Natural killer cell (primary cell): ENCODE results near the gene FAXDC2. TPM values are rescaled to one million over a fixed set of nuclear protein-coding genes. Genes with fewer than 3 reads are reported as not detected.
A peak's percentile ranks its signal among the peaks of the same experiment; 100 is the strongest.

Source experiments
- ATAC-seq, 3 donors: fragments of 150-1000 bp in 2 of 3; fragments of 200-7000 bp in 1 of 3; cut with Tn5 transposase; 1 replicate in 1 of 3; 2 replicates in 2 of 3; pipeline ENCODE4 v1.10.0; 2021; ENCODE audit warnings: mild to moderate bottlenecking in 2 of 3, moderate library complexity in 2 of 3
- DNase-seq, 2 donors: peaks; one replicate each; pipeline versions ENCODE4 v3.0.0 to v3.0.0-alpha.2; 2013 to 2021; ENCODE audit warnings: mixed read lengths in 1 of 2
- H3K27ac ChIP-seq: one replicate; pipeline ENCODE4 v1.5.1; 2013; ENCODE audit warnings: mild to moderate bottlenecking, low read length
- H3K27me3 ChIP-seq: one replicate; pipeline ENCODE4 v1.6.1; 2013; ENCODE audit warnings: low read length; ENCODE audit not compliant: control insufficient read depth, insufficient read depth
- H3K36me3 ChIP-seq: one replicate; pipeline ENCODE4 v1.6.1; 2013; ENCODE audit warnings: low read length; ENCODE audit not compliant: control insufficient read depth, insufficient read depth
- H3K4me1 ChIP-seq: one replicate; pipeline ENCODE4 v1.6.1; 2013; ENCODE audit warnings: low read length; ENCODE audit not compliant: control insufficient read depth, insufficient read depth
- H3K4me3 ChIP-seq: one replicate; pipeline ENCODE4 v1.5.1; 2013; ENCODE audit warnings: low read length
- H3K9me3 ChIP-seq: one replicate; pipeline ENCODE4 v1.6.1; 2013; ENCODE audit warnings: low read length; ENCODE audit not compliant: control insufficient read depth, insufficient read depth
- H3K27ac Mint-ChIP-seq, 2 donors: one replicate each; pipeline ENCODE4 v1.8.0; 2022; ENCODE audit warnings: mild to moderate bottlenecking in 2 of 2, mixed read lengths in 2 of 2, moderate library complexity in 1 of 2
- H3K27me3 Mint-ChIP-seq, 2 donors: one replicate each; pipeline ENCODE4 v1.8.0; 2022; ENCODE audit warnings: low read depth in 2 of 2, mixed read lengths in 2 of 2
- H3K36me3 Mint-ChIP-seq: one replicate; pipeline ENCODE4 v1.8.0; 2022; ENCODE audit warnings: mixed read lengths
- H3K4me1 Mint-ChIP-seq, 2 donors: one replicate each; pipeline ENCODE4 v1.8.0; 2022; ENCODE audit warnings: mixed read lengths in 2 of 2
- H3K4me3 Mint-ChIP-seq: one replicate; pipeline ENCODE4 v1.8.0; 2022; ENCODE audit warnings: mild to moderate bottlenecking, moderate library complexity, mixed read lengths
- H3K9me3 Mint-ChIP-seq, 2 donors: one replicate each; pipeline ENCODE4 v1.8.0; 2022; ENCODE audit warnings: mixed read lengths in 2 of 2
- CTCF ChIP-seq: fragments of 200-600 bp; IDR thresholded peaks from one replicate; pipeline ENCODE4 v1.8.0; 2022; ENCODE audit warnings: antibody characterized with exemption
- WGBS: methylation state at CpG from one replicate; pipeline ENCODE4 v1.1.7; 2013; ENCODE audit warnings: missing lambda C conversion rate; ENCODE audit not compliant: insufficient coverage; 5-methylcytosine and 5-hydroxymethylcytosine counted together
- intact Hi-C: fragments of 100-400 bp; cut with micrococcal nuclease; formaldehyde crosslinking; loops from one replicate; pipeline ENCODE4 v1.14.2; 2022
- total RNA-seq, 4 donors: library from RNA; stranded (reverse); fragments of 120-200 nt in 1 of 4; gene quantifications; one replicate each; pipeline versions ENCODE4 v1.2.3 to v1.2.4, GENCODE V29; 2013 to 2022

The FAXDC2 gene
- total RNA-seq, 3 donors from 2014 or later (not counting 1 experiment from before 2014, with no cell fraction given) = 0.48 to 2.9 (median 1.4) TPM

- no peak for TF ChIP-seq CTCF
- Histone ChIP-seq H3K27ac (no peak overlapping the region), H3K4me1 (peaks cover 22% of the 10 kb centered on the region), H3K36me3 (peaks cover 35% of the 10 kb centered on the region), H3K4me3 (no peak overlapping the region), H3K9me3 (no peaks in the 10 kb centered on the region), H3K27me3 (no peaks in the 10 kb centered on the region)
- WGBS = 9% methylated on average over 8 of the region's 10 CpGs
- Mint-ChIP-seq H3K9me3 (no peaks in the 10 kb centered on the region), H3K27me3 (no peaks in the 10 kb centered on the region), H3K36me3 (peaks cover 16% of the 10 kb centered on the region), H3K4me3 (peak overlapping the region; percentile 31), H3K27ac (peak overlapping the region; percentile 73 to 74), H3K4me1 (peaks cover 34 to 37% of the 10 kb centered on the region in 2 donors)
- ATAC-seq (peak; percentile 52 to 77 (median 59)), DNase-seq (peak; percentile 19 to 66)
- intact Hi-C loops = loop anchor here (2.0 kb wide), 1 partner anchor 59 kb away; the partner anchor contains the start of gene LARP1
Measured at GRCh38 chr5:154813736-154814135, 36.7 kb downstream of the FAXDC2 start.

- peak overlapping the region; percentile 31 for H3K4me3 Mint-ChIP-seq
- H3K27ac ChIP-seq = no peak overlapping the region
Measured at GRCh38 chr5:154813158-154813557, 37.2 kb downstream of the FAXDC2 start.

GRCh38 chr5:154811653-154812465 is 38.5 kb downstream of the FAXDC2 start:
- DNase-seq (peak; percentile 45 to 82), ATAC-seq (peak; percentile 81 to 92 (median 84))
- Mint-ChIP-seq H3K4me3 (peak overlapping the region; percentile 7), H3K9me3 (no peaks in the 10 kb centered on the region), H3K27ac (peak overlapping the region in 1 of 2 donors; percentile 50), H3K27me3 (no peaks in the 10 kb centered on the region), H3K4me1 (peaks cover 29 to 34% of the 10 kb centered on the region in 2 donors), H3K36me3 (peaks cover 16% of the 10 kb centered on the region)
- H3K4me1 ChIP-seq = peaks cover 21% of the 10 kb centered on the region
- H3K36me3 ChIP-seq = peaks cover 46% of the 10 kb centered on the region
- H3K27me3 ChIP-seq = no peaks in the 10 kb centered on the region
- 55% methylated on average over 3 of the region's 3 CpGs for WGBS
- no peak overlapping the region for H3K4me3 ChIP-seq
- H3K9me3 ChIP-seq = no peaks in the 10 kb centered on the region
- H3K27ac ChIP-seq = no peak overlapping the region
- peak; percentile 81 for TF ChIP-seq CTCF
- intact Hi-C loops = loop anchor here (1.0 to 2.0 kb wide), 2 partner anchors 57 to 162 kb away; partner anchors contain the start of gene LARP1

More at GRCh38 chr5:154813158-154813557, 37.2 kb downstream of the FAXDC2 start:
- DNase-seq (no peak), ATAC-seq (no peak)
- peaks cover 21% of the 10 kb centered on the region for H3K4me1 ChIP-seq
- no peaks in the 10 kb centered on the region for H3K27me3 Mint-ChIP-seq
- peaks cover 29 to 34% of the 10 kb centered on the region in 2 donors for H3K4me1 Mint-ChIP-seq
- H3K27me3 ChIP-seq = no peaks in the 10 kb centered on the region
- H3K9me3 ChIP-seq = no peaks in the 10 kb centered on the region
- intact Hi-C loops = loop anchor here (2.0 kb wide), 1 partner anchor 58 kb away; the partner anchor contains the start of gene LARP1
- peaks cover 16% of the 10 kb centered on the region for H3K36me3 Mint-ChIP-seq
- H3K9me3 Mint-ChIP-seq = no peaks in the 10 kb centered on the region
- peaks cover 40% of the 10 kb centered on the region for H3K36me3 ChIP-seq
- H3K4me3 ChIP-seq = no peak overlapping the region
- WGBS = 65% methylated on average over 4 of the region's 4 CpGs
- TF ChIP-seq CTCF = no peak
- peak overlapping the region; percentile 73 to 74 for H3K27ac Mint-ChIP-seq
